ENCODE data around the gene CNTN1.
"Not testable (repeated sequence)": the region's sequence is repeated elsewhere in the genome, so short reads cannot be mapped to it uniquely, and the experiment has no call there.

Gene CNTN1

GRCh38 chr12:41058266-41058665 is 366.0 kb downstream of the CNTN1 start:
- Mint-ChIP-seq H3K4me3 (no peak overlapping the region), H3K27ac (no peak overlapping the region), H3K4me1 (no peaks in the 10 kb centered on the region), H3K27me3 (no peaks in the 10 kb centered on the region), H3K9me3 (no peaks in the 10 kb centered on the region), H3K36me3 (no peaks in the 10 kb centered on the region)
- CTCF ChIA-PET, result no interaction called here
- no peak for DNase-seq

DNA sequence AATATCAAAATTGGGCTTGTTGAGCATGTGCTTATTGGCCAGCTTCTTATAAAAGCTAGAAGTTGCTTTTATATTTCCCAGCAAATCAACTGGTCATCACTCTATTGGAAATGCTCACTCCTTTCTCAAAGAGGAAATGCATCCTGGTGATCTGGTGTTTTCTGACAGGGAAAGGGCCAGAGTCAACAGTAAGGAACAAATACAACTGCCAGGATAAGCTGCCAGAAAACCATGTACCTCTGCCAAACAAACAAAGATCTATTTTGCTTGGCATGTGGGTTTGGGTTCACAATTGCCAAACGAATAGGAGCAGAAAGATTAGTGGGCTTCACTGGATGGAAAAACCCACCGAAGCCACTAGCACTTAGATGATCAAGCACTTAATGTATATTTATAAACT is 369.0 kb downstream of the CNTN1 start:
- H3K36me3 Mint-ChIP-seq, result no peaks in the 10 kb centered on the region
- CTCF ChIA-PET, result no interaction called here
- no peaks in the 10 kb centered on the region for H3K9me3 Mint-ChIP-seq
- DNase-seq, result no peak
- H3K4me3 Mint-ChIP-seq, result no peak overlapping the region
- no peaks in the 10 kb centered on the region for H3K4me1 Mint-ChIP-seq
- H3K27ac Mint-ChIP-seq, result no peak overlapping the region
- H3K27me3 Mint-ChIP-seq, result no peaks in the 10 kb centered on the region

GRCh38 chr12:41064411-41064810 is 372.2 kb downstream of the CNTN1 start:
- Mint-ChIP-seq H3K9me3 (no peaks in the 10 kb centered on the region), H3K27ac (no peak overlapping the region), H3K36me3 (no peaks in the 10 kb centered on the region), H3K4me1 (no peaks in the 10 kb centered on the region), H3K4me3 (no peak overlapping the region), H3K27me3 (no peaks in the 10 kb centered on the region)
- CTCF ChIA-PET, result no interaction called here
- DNase-seq, result no peak

- no peak overlapping the region for H3K27ac Mint-ChIP-seq
- no peaks in the 10 kb centered on the region for H3K27me3 Mint-ChIP-seq
- DNase-seq, result no peak
- H3K9me3 Mint-ChIP-seq, result no peaks in the 10 kb centered on the region
- H3K4me1 Mint-ChIP-seq, result no peaks in the 10 kb centered on the region
- CTCF ChIA-PET, result no interaction called here
- no peaks in the 10 kb centered on the region for H3K36me3 Mint-ChIP-seq
- H3K4me3 Mint-ChIP-seq, result no peak overlapping the region
Measured at GRCh38 chr12:41067941-41068645, 375.9 kb downstream of the CNTN1 start.

DNA sequence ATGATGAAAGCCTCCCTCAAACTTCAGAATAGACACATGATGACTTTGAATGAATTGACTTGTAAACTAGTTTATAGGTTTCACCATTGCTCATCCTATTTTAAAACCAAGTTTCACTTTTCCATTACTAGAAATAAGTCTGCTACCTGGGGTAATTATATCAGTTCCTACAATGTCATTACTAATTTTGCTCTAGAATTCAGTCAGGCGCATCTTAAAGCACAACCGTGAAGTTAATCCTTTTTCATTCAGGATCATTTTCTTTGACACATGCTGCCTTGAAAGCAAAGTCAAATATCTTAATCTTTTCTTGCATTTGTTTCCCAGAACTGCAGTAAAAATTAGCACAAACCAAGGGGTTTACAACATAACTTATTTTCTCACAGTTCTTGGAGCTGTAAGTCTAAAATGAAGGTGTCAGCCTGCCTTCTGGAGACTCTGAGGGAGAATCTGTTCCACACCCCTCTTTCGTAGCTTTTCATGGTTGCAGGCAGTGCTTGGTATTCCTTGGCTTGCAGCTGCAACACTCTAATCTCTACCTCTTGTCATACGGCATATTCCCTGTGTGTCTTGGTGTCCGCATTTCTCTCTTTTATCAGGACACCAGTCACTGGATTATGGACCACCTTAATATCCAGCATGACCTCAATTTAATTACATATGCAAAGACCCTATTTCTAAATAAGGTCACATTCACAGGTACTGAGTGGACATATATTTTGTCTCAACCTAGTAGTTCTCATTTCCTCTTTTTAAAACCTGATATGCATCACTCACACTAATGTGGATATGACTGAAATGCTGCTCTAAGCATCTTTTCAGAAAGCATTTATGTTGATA is 381.6 kb downstream of the CNTN1 start:
- Mint-ChIP-seq H3K9me3 (peaks cover 4% of the 10 kb centered on the region), H3K4me1 (no peaks in the 10 kb centered on the region), H3K27ac (no peak overlapping the region), H3K36me3 (no peaks in the 10 kb centered on the region), H3K27me3 (no peaks in the 10 kb centered on the region), H3K4me3 (no peak overlapping the region)
- CTCF ChIA-PET, result no interaction called here
- DNase-seq, result no peak

DNA sequence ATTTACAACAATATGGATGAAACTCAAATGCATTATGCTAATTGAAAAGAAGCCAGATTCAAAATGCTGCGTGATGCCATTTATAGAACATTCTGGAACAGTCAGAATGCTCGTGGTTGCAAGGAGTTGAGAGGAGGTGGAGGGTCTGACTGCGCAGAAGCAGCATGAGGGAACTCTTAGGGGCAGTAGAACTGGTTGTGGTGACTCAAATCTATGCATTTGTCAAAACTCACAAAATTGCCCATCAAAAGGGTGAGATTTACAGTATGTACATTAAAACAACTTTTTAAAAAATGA is 382.2 kb downstream of the CNTN1 start:
- CTCF ChIA-PET, result no interaction called here
- Mint-ChIP-seq H3K4me1 (no peaks in the 10 kb centered on the region), H3K9me3 (peaks cover 4% of the 10 kb centered on the region), H3K27me3 (no peaks in the 10 kb centered on the region), H3K4me3 (no peak overlapping the region), H3K27ac (no peak overlapping the region), H3K36me3 (no peaks in the 10 kb centered on the region)
- DNase-seq, result no peak

DNA sequence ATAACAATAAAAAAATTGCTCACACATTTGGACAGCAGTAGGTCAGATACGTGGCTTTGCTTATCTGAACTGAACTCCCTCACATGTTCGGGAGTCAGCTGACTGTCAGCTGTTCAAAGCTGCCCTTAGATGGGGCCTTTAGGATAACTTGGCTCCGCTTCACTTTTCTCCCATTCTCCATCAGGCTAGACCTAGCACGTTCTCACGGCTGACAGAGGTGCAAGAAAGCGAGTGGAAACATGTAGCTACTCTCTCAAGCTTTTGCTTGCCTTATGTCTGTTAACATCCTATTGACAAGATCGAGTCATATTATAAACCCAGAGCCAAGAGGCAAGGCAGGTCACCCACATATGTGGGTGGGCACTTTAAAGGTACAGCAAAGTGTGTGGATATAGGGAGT is 383.9 kb downstream of the CNTN1 start:
- CTCF ChIA-PET, result no interaction called here
- no peak overlapping the region for H3K27ac Mint-ChIP-seq

DNA sequence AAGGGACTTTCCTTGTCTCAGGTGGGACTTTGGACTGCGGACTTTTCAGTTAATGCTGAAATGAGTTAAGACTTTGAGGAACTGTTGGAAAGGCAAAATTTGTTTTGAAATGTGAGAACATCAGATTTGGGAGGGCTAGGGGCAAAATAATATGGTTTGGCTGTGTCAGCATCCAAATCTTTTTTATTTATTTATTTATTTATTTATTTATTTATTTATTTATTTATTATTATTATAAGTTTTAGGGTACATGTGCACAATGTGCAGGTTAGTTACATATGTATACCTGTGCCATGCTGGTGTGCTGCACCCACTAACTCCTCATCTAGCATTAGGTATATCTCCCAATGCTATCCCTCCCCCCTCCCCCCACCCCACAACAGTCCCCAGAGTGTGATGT is 389.0 kb downstream of the CNTN1 start:
- H3K4me3 Mint-ChIP-seq, H3K4me1 Mint-ChIP-seq, CTCF ChIA-PET, DNase-seq, H3K27me3 Mint-ChIP-seq, H3K36me3 Mint-ChIP-seq, H3K27ac Mint-ChIP-seq: not testable (repeated sequence)
- peaks cover 14% of the 10 kb centered on the region for H3K9me3 Mint-ChIP-seq

More for the DNA sequence above, 383.9 kb downstream of the CNTN1 start:
- Mint-ChIP-seq H3K9me3 (peaks cover 13% of the 10 kb centered on the region), H3K36me3 (no peaks in the 10 kb centered on the region), H3K4me1 (no peaks in the 10 kb centered on the region), H3K27me3 (no peaks in the 10 kb centered on the region), H3K4me3 (no peak overlapping the region)
- DNase-seq, result no peak

- Mint-ChIP-seq H3K4me1 (no peaks in the 10 kb centered on the region), H3K9me3 (peaks cover 8% of the 10 kb centered on the region), H3K27ac (no peak overlapping the region), H3K27me3 (no peaks in the 10 kb centered on the region), H3K36me3 (peaks cover 1% of the 10 kb centered on the region), H3K4me3 (no peak overlapping the region)
- CTCF ChIA-PET, result no interaction called here
- DNase-seq, result no peak
Measured at GRCh38 chr12:41089438-41089837, 397.2 kb downstream of the CNTN1 start.

DNA sequence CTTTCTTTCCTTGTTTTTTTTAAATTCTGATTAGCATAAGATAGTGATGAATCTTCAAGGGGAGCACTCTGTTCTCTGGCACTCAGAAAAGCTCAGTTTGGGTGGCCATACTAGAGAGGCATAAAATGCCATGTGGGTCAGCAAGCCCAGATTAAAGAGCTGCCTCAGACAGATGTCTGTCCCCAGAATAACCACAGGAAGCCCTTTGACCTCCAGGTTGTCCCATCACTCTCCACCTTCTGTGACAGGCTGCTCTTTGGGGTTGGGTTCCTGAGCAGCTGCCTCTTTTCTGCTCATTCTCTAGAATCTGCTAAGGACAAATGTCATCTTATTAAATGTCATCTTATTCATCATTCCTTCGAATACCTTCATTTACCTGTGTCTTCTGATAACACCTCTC is 399.9 kb downstream of the CNTN1 start:
- H3K9me3 Mint-ChIP-seq, result peaks cover 4% of the 10 kb centered on the region
- H3K36me3 Mint-ChIP-seq, result peaks cover 1% of the 10 kb centered on the region
- H3K27ac Mint-ChIP-seq, result no peak overlapping the region
- H3K4me3 Mint-ChIP-seq, result no peak overlapping the region
- H3K27me3 Mint-ChIP-seq, result no peaks in the 10 kb centered on the region
- CTCF ChIA-PET, result no interaction called here
- no peaks in the 10 kb centered on the region for H3K4me1 Mint-ChIP-seq
- DNase-seq, result no peak

DNA sequence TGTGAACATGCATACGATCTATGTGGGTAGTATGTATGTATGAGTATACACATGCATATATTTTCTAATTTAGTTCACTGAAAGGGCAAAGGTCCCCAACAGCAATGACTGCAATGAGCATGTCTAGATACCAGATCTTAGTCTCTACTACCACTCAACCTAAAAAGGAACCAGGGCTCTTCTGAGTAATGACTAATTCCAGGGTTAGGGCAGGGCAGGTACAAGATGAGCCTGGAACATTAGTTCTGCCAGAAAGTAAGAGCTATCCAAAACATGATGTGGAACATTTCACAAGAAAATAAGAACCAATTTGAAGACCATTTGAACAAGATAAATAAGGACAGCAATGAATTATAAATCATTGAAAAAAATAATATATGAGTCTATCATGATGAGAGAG is 404.6 kb downstream of the CNTN1 start:
- CTCF ChIA-PET, result no interaction called here
- no peak overlapping the region for H3K27ac Mint-ChIP-seq
- H3K36me3 Mint-ChIP-seq, result no peaks in the 10 kb centered on the region
- H3K4me1 Mint-ChIP-seq, result no peaks in the 10 kb centered on the region
- DNase-seq, result no peak
- H3K9me3 Mint-ChIP-seq, result peaks cover 2% of the 10 kb centered on the region
- no peaks in the 10 kb centered on the region for H3K27me3 Mint-ChIP-seq
- no peak overlapping the region for H3K4me3 Mint-ChIP-seq

DNA sequence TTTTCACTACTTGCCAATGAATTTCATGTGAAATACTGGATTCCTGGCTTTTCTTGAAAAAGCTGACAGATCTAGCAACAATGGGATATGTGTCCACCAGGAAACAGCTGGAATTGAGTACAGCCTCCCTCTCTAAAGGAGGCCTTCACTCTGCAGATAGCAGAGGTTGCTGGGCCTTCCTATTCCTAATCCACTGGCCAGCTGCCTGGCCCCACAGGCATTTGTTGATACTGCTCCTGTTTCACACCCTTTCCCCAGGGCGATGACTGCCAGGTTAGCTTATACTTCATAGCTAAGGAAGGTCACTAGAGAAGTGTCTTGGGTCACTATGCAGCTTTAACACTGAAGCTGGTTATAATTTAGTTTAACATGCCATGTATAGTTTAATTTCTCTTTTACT is 408.3 kb downstream of the CNTN1 start:
- Mint-ChIP-seq H3K4me3 (no peak overlapping the region), H3K27me3 (no peaks in the 10 kb centered on the region), H3K4me1 (no peaks in the 10 kb centered on the region), H3K36me3 (no peaks in the 10 kb centered on the region), H3K27ac (no peak overlapping the region), H3K9me3 (no peaks in the 10 kb centered on the region)
- DNase-seq, result no peak
- CTCF ChIA-PET, result no interaction called here

GRCh38 chr12:41101806-41102205 is 409.6 kb downstream of the CNTN1 start:
- no peaks in the 10 kb centered on the region for H3K27me3 Mint-ChIP-seq
- no peaks in the 10 kb centered on the region for H3K36me3 Mint-ChIP-seq

GRCh38 chr12:41103614-41104013 is 411.4 kb downstream of the CNTN1 start:
- Mint-ChIP-seq H3K9me3 (no peaks in the 10 kb centered on the region), H3K36me3 (no peaks in the 10 kb centered on the region)

More at GRCh38 chr12:41101806-41102205, 409.6 kb downstream of the CNTN1 start:
- Mint-ChIP-seq H3K9me3 (no peaks in the 10 kb centered on the region), H3K4me1 (no peaks in the 10 kb centered on the region), H3K4me3 (no peak overlapping the region), H3K27ac (no peak overlapping the region)
- CTCF ChIA-PET, result no interaction called here
- DNase-seq, result no peak

DNA sequence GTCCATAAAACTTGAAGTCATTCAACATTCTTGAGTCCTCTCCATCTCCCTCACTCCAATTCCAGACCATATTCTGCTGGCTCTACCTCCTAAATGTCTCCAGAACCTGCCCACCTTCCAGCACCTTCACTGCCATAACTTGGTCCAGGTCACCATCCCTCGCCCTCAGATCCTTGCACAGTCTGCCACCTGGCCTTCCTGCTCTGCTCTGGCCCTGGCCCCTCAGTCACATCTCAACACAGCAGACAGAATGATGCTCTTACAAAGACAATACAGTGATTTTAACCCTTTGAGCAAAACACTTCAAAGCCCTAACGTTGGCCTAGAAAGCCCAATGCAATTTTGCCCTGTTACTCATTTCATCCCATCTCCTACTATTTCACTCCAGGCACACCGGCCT is 414.1 kb downstream of the CNTN1 start:
- CTCF ChIA-PET, result no interaction called here
- Mint-ChIP-seq H3K27me3 (no peaks in the 10 kb centered on the region), H3K27ac (no peak overlapping the region), H3K4me3 (no peak overlapping the region), H3K4me1 (no peaks in the 10 kb centered on the region), H3K9me3 (no peaks in the 10 kb centered on the region), H3K36me3 (no peaks in the 10 kb centered on the region)
- DNase-seq, result no peak

More at GRCh38 chr12:41103614-41104013, 411.4 kb downstream of the CNTN1 start:
- no peak overlapping the region for H3K27ac Mint-ChIP-seq
- DNase-seq, result no peak
- no peak overlapping the region for H3K4me3 Mint-ChIP-seq
- no peaks in the 10 kb centered on the region for H3K27me3 Mint-ChIP-seq
- CTCF ChIA-PET, result no interaction called here
- H3K4me1 Mint-ChIP-seq, result no peaks in the 10 kb centered on the region

Measured in activated naive CD4-positive, alpha-beta T cell treated with anti-CD3 and anti-CD28 coated beads, Interleukin-2, amount 10 ng/mL, durations not matched to agents 7 days and 5 days (primary cell).